NCI-H2081 treated with DMSO at 0.1 percent for 48 hours (cell line): ENCODE measurements around the gene PDK3.

Experiments used
- DNase-seq: peaks from one replicate; lab custom pipeline; 2025; lab: John Stamatoyannopoulos, UW

PDK3 gene

GRCh38 chrX:24553011-24553410, 87.9 kb downstream of the PDK3 start:
- DNase-seq: no peak

GRCh38 chrX:24561121-24561520, 96.0 kb downstream of the PDK3 start:
- DNase-seq: no peak

GRCh38 chrX:24563291-24564010, 98.4 kb downstream of the PDK3 start:
- DNase-seq: no peak

GRCh38 chrX:24566240-24566639, 101.2 kb downstream of the PDK3 start:
- DNase-seq: no peak

GRCh38 chrX:24567169-24567568, 102.1 kb downstream of the PDK3 start:
- no peak for DNase-seq

- DNase-seq: no peak
Observed at GRCh38 chrX:24574743-24575142, 109.7 kb downstream of the PDK3 start.

- DNase-seq: no peak
Observed at GRCh38 chrX:24575496-24575895, 110.4 kb downstream of the PDK3 start.

GRCh38 chrX:24577091-24577490, 112.0 kb downstream of the PDK3 start:
- no peak for DNase-seq
